Upper lobe of left lung (tissue), 6 donors: Measurements from ENCODE around the gene SULF2. TPM values are rescaled to one million over a fixed set of nuclear protein-coding genes. Genes with fewer than 3 reads are reported as not detected.

Source experiments
- ATAC-seq, 2 donors: fragments of 200-7000 bp; cut with Tn5 transposase; one replicate each; pipeline ENCODE4 v1.9.1; 2022; ENCODE audit warnings: mild to moderate bottlenecking in 2 of 2, moderate library complexity in 2 of 2; ENCODE audit not compliant: low FRiP score in 2 of 2
- DNase-seq, 2 donors: peaks; one replicate each; pipeline ENCODE4 v3.0.0-alpha.2; 2019 to 2020
- H3K27ac ChIP-seq, 4 donors: fragments of 200-600 bp; sonication (generic); one replicate each; pipeline ENCODE4 v1.5.1; 2016 to 2019
- H3K27me3 ChIP-seq, 4 donors: fragments of 200-600 bp; sonication (generic); one replicate each; pipeline ENCODE4 v1.5.1; 2017 to 2019
- H3K36me3 ChIP-seq, 4 donors: fragments of 200-600 bp; sonication (generic); one replicate each; pipeline ENCODE4 v1.5.1; 2016 to 2019
- H3K4me1 ChIP-seq, 4 donors: fragments of 200-600 bp; sonication (generic); one replicate each; pipeline ENCODE4 v1.5.1; 2018 to 2019
- H3K4me3 ChIP-seq, 4 donors: fragments of 200-600 bp; sonication (generic); one replicate each; pipeline ENCODE4 v1.5.1; 2017 to 2019; ENCODE audit warnings: mild to moderate bottlenecking in 2 of 4, moderate library complexity in 1 of 4
- H3K9me3 ChIP-seq, 4 donors: fragments of 200-600 bp; sonication (generic); one replicate each; pipeline ENCODE4 v1.5.1; 2018 to 2019
- CTCF ChIP-seq, 6 experiments: fragments of 450-650 bp in 4 of 6; fragments of 200-600 bp in 2 of 6; sonication (generic) in 2 of 6; IDR thresholded peaks; one replicate each; pipeline ENCODE4 v1.5.1; 2016 to 2019; ENCODE audit warnings: antibody characterized with exemption in 6 of 6
- EP300 ChIP-seq, 4 donors: sonication (generic); formaldehyde crosslinking; IDR thresholded peaks; one replicate each; pipeline ENCODE4 v1.5.1; 2017; ENCODE audit warnings: antibody characterized with exemption in 4 of 4, control low read depth in 2 of 4
- POLR2A ChIP-seq, 4 donors: fragments of 450-650 bp; IDR thresholded peaks; one replicate each; pipeline ENCODE4 v1.5.1; 2016 to 2017; ENCODE audit warnings: antibody characterized with exemption in 4 of 4, mild to moderate bottlenecking in 2 of 4
- POLR2AphosphoS5 ChIP-seq, 2 donors: sonication (generic); formaldehyde crosslinking; IDR thresholded peaks; one replicate each; pipeline ENCODE4 v1.5.1; 2017; ENCODE audit warnings: antibody characterized with exemption in 2 of 2
- WGBS, 2 donors: methylation state at CpG; one replicate each; pipeline ENCODE4 v1.1.5; 2017 to 2018; 5-methylcytosine and 5-hydroxymethylcytosine counted together
- total RNA-seq, 6 donors: library from RNA; depleted of rRNA in 4 of 6; stranded (reverse); fragments of >200 nt in 4 of 6; gene quantifications; one replicate each; pipeline versions ENCODE4 v1.1.0 to v1.2.1, GENCODE V29; 2016 to 2021
- donor health status: DM: no; HTN: no; CAD: no; lungs with moderate emphysema.
- donor health status: DM: no; HTN: yes; CAD: no; lungs with severe emphysema.

The SULF2 gene
- total RNA-seq, 6 donors from 2014 or later: 15.0 to 63.8 (median 21.7) TPM

- no peak overlapping the region for H3K27ac ChIP-seq
- 89 to 91% methylated on average over 11 to 16 of the region's 16 CpGs for WGBS, 2 donors
- TF ChIP-seq POLR2A (IDR thresholded peaks at IDR 0.05): no peak
- no peak for TF ChIP-seq EP300 (IDR thresholded peaks at IDR 0.05)
- TF ChIP-seq CTCF (IDR thresholded peaks at IDR 0.05): no peak
- no peak for TF ChIP-seq POLR2AphosphoS5 (IDR thresholded peaks at IDR 0.05)
- DNase-seq (no peak), ATAC-seq (no peak)
- H3K27me3 ChIP-seq: no peaks in the 10 kb centered on the region
- H3K36me3 ChIP-seq: no peaks in the 10 kb centered on the region
- H3K4me1 ChIP-seq: peaks cover 0 to 3% (median 0%) of the 10 kb centered on the region in 4 donors
- no peak overlapping the region for H3K4me3 ChIP-seq
- no peaks in the 10 kb centered on the region for H3K9me3 ChIP-seq
Observed at GRCh38 chr20:47675190-47676142, 109.8 kb downstream of the SULF2 start.

- Histone ChIP-seq H3K27ac (no peak overlapping the region), H3K27me3 (no peaks in the 10 kb centered on the region), H3K4me1 (peaks cover 0 to 3% (median 0%) of the 10 kb centered on the region in 4 donors), H3K36me3 (no peaks in the 10 kb centered on the region), H3K4me3 (no peak overlapping the region), H3K9me3 (no peaks in the 10 kb centered on the region)
- no peak for TF ChIP-seq EP300 (IDR thresholded peaks at IDR 0.05)
- 86% methylated on average over 12 to 14 of the region's 14 CpGs for WGBS, 2 donors
- no peak for ATAC-seq
- DNase-seq: peak in 1 of 2 donors; percentile 49
Observed at GRCh38 chr20:47674686-47675085, 110.6 kb downstream of the SULF2 start.

GRCh38 chr20:47674145-47674544 is 111.1 kb downstream of the SULF2 start:
- TF ChIP-seq POLR2AphosphoS5 (IDR thresholded peaks at IDR 0.05): no peak
- 97 to 100% methylated on average over 5 to 13 of the region's 15 CpGs for WGBS, 2 donors
- Histone ChIP-seq H3K27me3 (no peaks in the 10 kb centered on the region), H3K4me1 (peaks cover 0 to 3% (median 0%) of the 10 kb centered on the region in 4 donors), H3K36me3 (no peaks in the 10 kb centered on the region), H3K27ac (no peak overlapping the region), H3K4me3 (no peak overlapping the region), H3K9me3 (no peaks in the 10 kb centered on the region)
- ATAC-seq (no peak), DNase-seq (peak in 1 of 2 donors; percentile 63)

- DNase-seq: no peak
Observed at GRCh38 chr20:47673671-47673955, 111.7 kb downstream of the SULF2 start.

GRCh38 chr20:47672886-47673670 is 112.2 kb downstream of the SULF2 start:
- H3K4me3 ChIP-seq: no peak overlapping the region
- no peak overlapping the region for H3K27ac ChIP-seq
- no peaks in the 10 kb centered on the region for H3K27me3 ChIP-seq
- H3K36me3 ChIP-seq: no peaks in the 10 kb centered on the region
- no peak for TF ChIP-seq POLR2AphosphoS5 (IDR thresholded peaks at IDR 0.05)
- no peak for TF ChIP-seq POLR2A (IDR thresholded peaks at IDR 0.05)
- no peak for TF ChIP-seq CTCF (IDR thresholded peaks at IDR 0.05)
- H3K4me1 ChIP-seq: no peaks in the 10 kb centered on the region
- WGBS, 2 donors: 87 to 93% methylated on average over 16 of the region's 16 CpGs
- H3K9me3 ChIP-seq: no peaks in the 10 kb centered on the region
- no peak for ATAC-seq
- DNase-seq: peak in 1 of 2 donors; percentile 53

More at GRCh38 chr20:47673671-47673955, 111.7 kb downstream of the SULF2 start:
- Histone ChIP-seq H3K9me3 (no peaks in the 10 kb centered on the region), H3K27me3 (no peaks in the 10 kb centered on the region), H3K36me3 (no peaks in the 10 kb centered on the region), H3K4me3 (no peak overlapping the region), H3K27ac (no peak overlapping the region), H3K4me1 (peaks cover 0 to under 1% (median 0%) of the 10 kb centered on the region in 4 donors)
- TF ChIP-seq POLR2AphosphoS5 (IDR thresholded peaks at IDR 0.05) (no peak), CTCF (IDR thresholded peaks at IDR 0.05) (no peak), POLR2A (IDR thresholded peaks at IDR 0.05) (no peak), EP300 (IDR thresholded peaks at IDR 0.05) (no peak)
- 84 to 86% methylated on average over 6 of the region's 6 CpGs for WGBS, 2 donors
- no peak for ATAC-seq
